PC-3 (cell line): ENCODE results near the gene RDX.

Source experiments
- CTCF ChIP-seq: fragments of 300-600 bp; sonication (generic); conservative IDR thresholded peaks from 2 replicates; pipeline ENCODE4 v1.5.1; 2017; ENCODE audit warnings: antibody characterized with exemption, low read depth, mild to moderate bottlenecking, low read length
- EZH2 ChIP-seq: fragments of 300-600 bp; sonication (generic); IDR thresholded peaks from one replicate; pipeline ENCODE4 v1.6.1; 2017; ENCODE audit warnings: antibody characterized with exemption, mild to moderate bottlenecking, low read length; ENCODE audit not compliant: unreplicated experiment
- EZH2phosphoT487 ChIP-seq: fragments of 300-600 bp; sonication (generic); IDR thresholded peaks from 2 replicates; pipeline ENCODE4 v1.6.1; 2018; ENCODE audit warnings: mild to moderate bottlenecking, antibody characterized with exemption, low read length, borderline replicate concordance

- TF ChIP-seq EZH2 (no peak), CTCF (no peak), EZH2phosphoT487 (no peak)
Observed at GRCh38 chr11:110217936-110218335, 78.5 kb downstream of the RDX start.
